Gastrocnemius medialis (tissue), 4 donors: Measurements from ENCODE around the gene COLEC11.

Experiments used
- CTCF ChIP-seq, 5 experiments: fragments of 450-650 bp in 3 of 5; fragments of 200-600 bp in 2 of 5; sonication (generic) in 2 of 5; IDR thresholded peaks in 4 of 5; conservative IDR thresholded peaks in 1 of 5; 1 replicate in 4 of 5; 2 replicates in 1 of 5; pipeline ENCODE4 v1.5.1; 2016 to 2019; ENCODE audit warnings: antibody characterized with exemption in 5 of 5, mild to moderate bottlenecking in 3 of 5, moderate library complexity in 3 of 5
- POLR2A ChIP-seq, 2 donors: fragments of 450-650 bp; IDR thresholded peaks; one replicate each; pipeline ENCODE4 v1.6.1; 2017; ENCODE audit warnings: antibody characterized with exemption in 2 of 2, mild to moderate bottlenecking in 2 of 2, moderate library complexity in 2 of 2

GRCh38 chr2:3608373-3609278, 13.7 kb downstream of the COLEC11 start:
- no peak for TF ChIP-seq POLR2A (IDR thresholded peaks at IDR 0.05)
- TF ChIP-seq CTCF (IDR thresholded peaks at IDR 0.05 in 4 of 5, conservative IDR thresholded peaks at IDR 0.05 in 1 of 5) = no peak
